ENCODE data around the gene SLC38A5. TPM values are rescaled to one million over a fixed set of nuclear protein-coding genes. Genes with fewer than 3 reads are reported as not detected.

SLC38A5 gene
- polyA plus RNA-seq, 3 donors, result 3.2 to 6.0 (median 4.1) TPM

Other genes with a start within 250 kb of the SLC38A5 start
- not detected for gene SSX1, start 214.9 kb downstream of the SLC38A5 start, polyA plus RNA-seq (ENCODE audit: insufficient read length in 3 of 3)
- gene SSX3, start 113.6 kb downstream of the SLC38A5 start, polyA plus RNA-seq (ENCODE audit: insufficient read length in 3 of 3), result not detected
- not detected for gene SSX4, start 86.7 kb downstream of the SLC38A5 start, polyA plus RNA-seq (ENCODE audit: insufficient read length in 3 of 3)
- gene SSX4B, start 58.3 kb downstream of the SLC38A5 start, polyA plus RNA-seq (ENCODE audit: insufficient read length in 3 of 3), result not detected
- gene FTSJ1, start 5.9 kb upstream of the SLC38A5 start, polyA plus RNA-seq (ENCODE audit: insufficient read length in 3 of 3), result 10 to 100 TPM; 32.2 to 35.6 (median 34.8) TPM
- gene PORCN, start 38.7 kb upstream of the SLC38A5 start, polyA plus RNA-seq (ENCODE audit: insufficient read length in 3 of 3), result 1 to 10 TPM; 6.8 to 7.5 (median 7.1) TPM
- 10 to 100 TPM; 68.3 to 77.3 (median 70.3) TPM for gene EBP, start 51.5 kb upstream of the SLC38A5 start, polyA plus RNA-seq (ENCODE audit: insufficient read length in 3 of 3)
- gene TBC1D25, start 69.5 kb upstream of the SLC38A5 start, polyA plus RNA-seq (ENCODE audit: insufficient read length in 3 of 3), result 1 to 10 TPM; 7.7 to 9.5 (median 9.5) TPM
- 100 to 1,000 TPM; 299 to 341 (median 338) TPM for gene RBM3, start 104.2 kb upstream of the SLC38A5 start, polyA plus RNA-seq (ENCODE audit: insufficient read length in 3 of 3)
- gene WDR13, start 127.2 kb upstream of the SLC38A5 start, polyA plus RNA-seq (ENCODE audit: insufficient read length in 3 of 3), result 100 to 1,000 TPM; 101 to 128 (median 121) TPM
- gene WAS, start 213.5 kb upstream of the SLC38A5 start, polyA plus RNA-seq (ENCODE audit: insufficient read length in 3 of 3), result 1 to 10 TPM; 2.8 to 3.0 (median 2.9) TPM
- 1 to 10 TPM; 5.7 to 6.5 (median 6.0) TPM for gene SUV39H1, start 226.5 kb upstream of the SLC38A5 start, polyA plus RNA-seq (ENCODE audit: insufficient read length in 3 of 3)

Measured in right renal cortex interstitium (tissue), 3 donors.